ENCODE measurements around the gene CA9.

The CA9 gene

DNA sequence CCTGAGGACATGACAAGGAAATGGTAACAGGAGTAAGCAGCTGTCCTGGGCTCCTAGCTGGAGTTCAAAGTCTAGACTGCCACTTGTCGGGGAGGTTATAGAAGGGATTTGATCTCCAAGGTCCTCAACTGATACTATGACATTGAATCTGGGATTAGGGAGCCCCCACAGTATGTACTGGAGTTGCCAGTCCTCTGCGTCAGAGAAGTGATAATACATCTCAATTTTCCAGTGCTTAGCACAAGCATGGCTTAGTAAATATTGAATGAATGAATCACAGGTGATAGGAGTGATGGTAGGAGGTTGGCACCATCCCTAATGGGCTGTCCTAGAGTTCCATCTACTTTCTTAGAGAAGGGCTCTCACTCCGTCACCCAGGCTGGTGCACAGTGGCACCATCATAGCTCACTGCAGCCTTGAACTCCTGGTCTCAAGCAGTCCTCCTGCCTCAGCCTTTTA, 22.2 kb downstream of the CA9 start:
- no peak for DNase-seq

DNA sequence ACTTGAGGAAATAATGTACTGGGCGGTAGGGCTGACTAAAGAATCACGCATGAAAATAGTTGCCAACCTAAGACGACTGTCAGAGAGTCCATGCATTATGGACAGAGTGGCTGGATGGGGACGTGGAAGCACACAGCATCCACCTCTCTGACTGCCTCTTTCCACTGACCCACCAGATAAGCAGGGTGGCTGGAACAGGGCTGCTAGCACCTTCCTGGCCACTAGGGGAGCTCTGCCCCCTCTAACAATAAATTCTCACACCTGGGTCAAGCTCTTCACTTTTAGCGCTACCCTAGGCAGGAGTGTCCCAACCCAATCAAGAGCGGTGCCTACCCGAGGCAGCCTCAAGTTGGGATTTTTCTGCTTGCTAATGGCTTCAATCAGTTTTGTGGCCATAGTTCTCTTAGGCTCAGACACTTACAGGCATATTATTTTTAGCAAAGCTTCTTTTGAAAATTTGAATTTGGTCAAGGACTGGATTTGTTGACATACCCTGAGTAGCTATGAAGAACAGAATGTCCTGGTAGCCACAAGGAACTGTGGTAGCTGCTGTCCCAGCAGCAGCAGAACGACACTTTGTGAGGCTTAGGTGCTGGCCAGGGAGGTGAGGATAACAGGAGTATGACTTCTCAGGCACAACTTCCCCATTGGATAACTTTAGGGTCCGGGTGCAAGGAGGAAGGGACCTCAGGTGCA, 22.9 kb downstream of the CA9 start:
- DNase-seq, result peak; percentile 70

DNA sequence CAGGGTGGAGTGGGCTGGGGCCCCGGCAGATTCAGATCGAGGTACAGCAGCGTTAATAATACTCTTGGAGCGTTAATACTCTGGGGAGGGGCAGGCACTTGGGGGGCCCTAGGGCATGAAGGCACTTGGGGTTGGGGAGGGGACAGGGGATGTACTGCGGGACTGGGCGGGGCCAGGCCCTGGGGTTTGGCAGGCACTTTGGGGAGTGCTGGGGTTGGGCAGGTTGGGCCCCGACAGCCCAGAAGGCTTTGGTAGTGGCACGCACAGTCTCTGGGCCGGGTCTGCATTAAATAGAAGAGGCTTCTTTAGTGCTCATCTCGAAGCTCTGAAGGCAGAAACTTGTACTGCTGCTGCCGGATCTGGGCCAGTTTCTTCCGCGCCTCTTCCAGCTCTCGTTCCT, 23.8 kb downstream of the CA9 start:
- no peak for DNase-seq

DNA sequence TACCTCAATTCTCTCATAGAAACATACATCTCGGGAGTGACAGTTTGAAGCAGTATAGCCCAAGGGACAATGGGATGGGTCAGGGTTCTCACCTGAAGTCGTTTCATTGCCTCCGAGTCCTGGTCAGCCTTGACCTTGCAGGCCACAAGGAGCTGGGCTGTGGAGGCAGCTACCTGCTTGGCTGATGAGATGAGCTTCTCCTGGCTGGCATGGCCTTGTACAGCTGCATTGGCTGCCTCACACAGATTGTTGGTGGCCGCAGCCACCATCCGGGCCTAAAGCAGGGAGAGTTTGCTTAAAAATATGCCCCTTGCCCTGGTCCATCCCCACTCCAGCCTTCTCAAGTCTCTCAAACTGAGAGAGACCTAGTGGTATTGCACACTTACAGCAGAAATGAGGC, 24.5 kb downstream of the CA9 start:
- no peak for DNase-seq

DNA sequence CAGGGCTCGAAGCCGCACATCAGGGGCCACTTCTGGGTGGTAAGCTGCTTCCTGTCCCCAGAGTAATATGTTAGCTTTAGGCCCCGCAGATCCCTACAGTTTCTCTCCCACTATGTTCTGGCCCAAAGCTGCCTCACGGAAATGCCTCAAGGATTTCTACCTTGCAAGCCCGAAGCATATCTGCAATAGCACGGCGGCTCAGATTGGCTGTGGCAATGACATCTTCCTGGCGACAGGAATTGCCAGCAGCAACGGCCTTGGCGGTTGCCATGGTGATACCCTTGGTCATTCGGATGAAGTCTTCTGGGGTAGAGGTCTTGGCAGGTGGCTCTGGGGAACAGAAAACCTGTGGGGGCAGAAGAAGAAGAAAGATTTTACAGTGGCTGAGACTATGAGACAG, 26.3 kb downstream of the CA9 start:
- no peak for DNase-seq

DNA sequence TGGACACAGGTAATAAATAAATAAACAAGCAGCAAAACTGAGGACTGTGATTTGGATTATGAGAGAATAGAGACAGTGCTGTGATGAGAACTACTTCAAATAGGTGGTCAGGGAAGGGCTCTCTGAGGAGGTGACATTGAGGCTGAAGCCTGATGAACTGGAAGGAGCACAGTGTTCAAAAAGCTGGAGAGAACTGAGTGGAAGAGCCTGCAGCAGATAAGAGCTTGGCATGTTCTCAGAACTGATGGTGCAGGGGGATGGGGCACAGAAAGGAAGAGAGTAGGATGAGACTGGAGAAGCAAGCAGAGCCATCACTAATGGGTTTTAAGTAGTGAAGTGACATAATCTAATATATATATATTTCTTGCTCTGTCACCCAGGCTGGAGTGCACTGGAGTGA, 27.2 kb downstream of the CA9 start:
- DNase-seq, result no peak

DNA sequence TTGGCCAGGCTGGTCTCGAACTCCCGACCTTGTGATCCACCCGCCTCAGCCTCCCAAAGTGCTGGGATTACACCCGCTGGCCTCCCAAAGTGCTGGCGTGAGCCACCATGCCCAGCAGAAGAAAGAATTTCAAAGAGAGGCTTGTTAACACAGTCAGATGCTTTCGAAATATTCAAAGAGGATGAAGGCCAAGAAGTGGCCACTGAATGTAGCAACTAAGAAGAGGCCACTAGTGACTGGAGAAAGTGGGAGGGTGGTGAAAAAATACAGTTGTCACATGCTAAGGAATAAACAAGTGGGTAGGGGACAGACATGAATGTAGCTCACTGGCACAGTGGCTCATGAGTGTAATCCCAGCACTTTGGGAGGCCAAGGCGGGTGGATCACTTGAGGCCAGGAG, 29.0 kb downstream of the CA9 start:
- no peak for DNase-seq

DNA sequence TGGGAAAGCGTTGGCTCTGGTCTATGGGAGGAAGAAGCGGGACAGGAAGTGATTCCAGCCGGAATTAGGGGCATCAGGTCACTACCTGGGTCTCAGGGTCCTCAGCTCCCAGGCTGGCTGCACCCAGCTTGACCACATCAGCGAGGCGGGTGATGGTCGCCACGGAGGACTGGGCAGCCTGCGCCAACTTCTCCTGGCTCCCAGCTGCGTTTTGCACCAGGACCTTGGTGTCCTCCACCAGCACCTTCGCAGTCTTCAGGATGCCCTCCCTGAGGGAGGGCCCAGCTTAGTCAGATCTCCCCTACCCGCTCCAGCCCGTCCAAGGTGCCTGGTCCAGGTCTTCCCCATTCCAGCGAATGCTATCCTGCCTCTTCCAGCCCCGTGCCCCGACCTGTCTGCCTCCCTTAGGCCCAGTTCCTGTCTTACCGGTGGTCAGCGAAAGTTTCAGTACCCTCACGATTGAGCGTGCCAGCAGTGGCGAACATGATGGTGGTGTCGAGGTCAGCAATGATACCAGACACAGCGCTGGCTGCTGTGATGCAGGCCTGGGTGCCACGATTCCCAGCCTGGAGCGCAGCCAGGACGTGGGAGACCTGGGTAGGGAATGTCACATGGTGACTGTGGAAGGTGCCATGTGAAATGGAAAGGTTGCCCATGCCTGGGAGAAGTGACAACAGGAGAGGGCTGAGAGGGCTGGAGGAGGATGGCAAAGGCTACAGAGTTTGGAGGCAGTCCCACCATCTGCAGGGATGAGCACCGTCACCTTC, 30.4 kb downstream of the CA9 start:
- DNase-seq, result no peak

DNA sequence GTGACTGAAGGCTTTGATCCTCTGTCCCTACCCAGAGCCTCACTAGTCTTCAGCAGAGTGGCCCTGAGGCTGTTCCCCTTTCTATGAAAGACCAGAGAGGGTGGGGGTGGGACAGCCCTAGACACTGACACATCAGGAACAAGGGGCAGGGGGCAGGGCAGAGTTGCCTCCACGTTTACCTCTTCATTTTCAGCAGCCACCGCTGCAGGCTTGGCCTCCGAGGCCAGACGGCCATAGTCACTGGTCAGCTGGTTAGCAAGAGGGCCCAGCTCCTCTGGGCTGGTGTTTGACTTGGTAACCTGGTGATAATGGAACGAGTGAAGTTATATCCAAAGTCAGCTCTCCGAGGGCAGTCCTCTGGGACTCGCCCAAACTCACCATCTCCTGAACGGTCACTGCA, 31.6 kb downstream of the CA9 start:
- DNase-seq, result no peak

DNA sequence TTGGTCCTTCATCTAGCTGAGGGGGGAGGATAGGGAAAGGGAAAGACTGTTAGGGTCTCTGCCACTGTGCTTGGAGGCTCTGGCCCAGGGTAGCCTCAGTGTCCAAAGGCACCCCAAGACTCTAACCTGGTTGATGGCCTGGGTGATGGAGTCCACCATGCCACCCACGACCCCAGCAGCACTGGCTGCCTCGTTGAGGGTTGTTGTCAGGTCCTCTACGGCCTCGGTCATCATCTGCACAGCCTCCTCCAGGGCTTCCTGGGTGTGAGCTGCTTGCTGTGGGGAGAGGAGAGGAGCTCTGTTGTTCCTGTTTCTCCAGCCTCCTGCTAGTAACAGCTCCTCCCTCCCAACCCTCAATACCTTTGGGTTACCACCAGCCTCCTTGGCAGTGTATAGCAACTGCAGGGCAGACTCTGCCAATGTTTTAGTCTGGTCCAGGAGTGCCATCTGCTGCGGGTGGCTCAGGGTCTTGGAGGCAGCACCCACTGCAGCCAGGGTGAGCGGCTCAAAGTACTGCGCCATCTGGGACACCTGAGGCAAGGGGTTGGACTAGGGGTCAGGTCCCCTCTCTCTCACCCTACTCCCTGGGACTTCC, 32.2 kb downstream of the CA9 start:
- no peak for DNase-seq

DNA sequence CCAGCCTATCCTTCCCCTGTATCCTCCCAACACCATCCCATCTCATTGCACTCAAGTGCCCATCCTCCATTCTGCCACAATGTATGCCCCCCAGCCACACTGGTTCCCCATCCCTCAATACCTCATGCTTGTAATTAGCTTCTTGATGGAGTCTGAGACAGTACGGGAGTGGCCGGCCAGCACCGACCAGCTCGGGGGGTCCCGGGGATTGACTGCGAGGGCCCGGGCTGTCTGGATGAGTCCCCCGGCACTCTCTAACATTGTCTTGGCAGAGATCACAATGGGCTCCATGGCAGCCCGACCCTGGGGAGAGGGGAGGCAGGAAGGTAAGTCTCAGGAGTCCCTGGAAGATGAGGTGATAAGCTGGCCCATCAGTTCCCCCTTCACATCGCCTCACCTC, 33.2 kb downstream of the CA9 start:
- no peak for DNase-seq

DNA sequence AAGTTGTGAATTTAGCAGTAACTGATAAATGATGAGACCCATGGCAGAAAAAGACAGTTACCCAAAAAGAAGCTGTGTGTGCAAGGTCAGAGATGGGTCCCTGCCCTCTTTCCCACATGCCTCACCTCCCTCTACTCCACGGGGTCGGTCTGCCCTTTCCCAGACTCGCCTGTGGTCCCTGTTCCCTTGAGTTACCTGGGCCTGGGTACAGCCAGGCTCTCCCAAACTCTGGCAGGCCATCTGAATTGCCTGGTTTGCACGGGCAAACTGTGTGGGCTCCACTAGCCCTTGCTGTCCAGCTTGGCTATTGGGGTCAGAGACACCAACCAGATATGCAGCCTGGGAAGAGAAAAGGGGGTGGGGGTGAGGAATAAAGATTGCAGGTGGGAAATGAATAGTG, 34.4 kb downstream of the CA9 start:
- DNase-seq, result no peak

DNA sequence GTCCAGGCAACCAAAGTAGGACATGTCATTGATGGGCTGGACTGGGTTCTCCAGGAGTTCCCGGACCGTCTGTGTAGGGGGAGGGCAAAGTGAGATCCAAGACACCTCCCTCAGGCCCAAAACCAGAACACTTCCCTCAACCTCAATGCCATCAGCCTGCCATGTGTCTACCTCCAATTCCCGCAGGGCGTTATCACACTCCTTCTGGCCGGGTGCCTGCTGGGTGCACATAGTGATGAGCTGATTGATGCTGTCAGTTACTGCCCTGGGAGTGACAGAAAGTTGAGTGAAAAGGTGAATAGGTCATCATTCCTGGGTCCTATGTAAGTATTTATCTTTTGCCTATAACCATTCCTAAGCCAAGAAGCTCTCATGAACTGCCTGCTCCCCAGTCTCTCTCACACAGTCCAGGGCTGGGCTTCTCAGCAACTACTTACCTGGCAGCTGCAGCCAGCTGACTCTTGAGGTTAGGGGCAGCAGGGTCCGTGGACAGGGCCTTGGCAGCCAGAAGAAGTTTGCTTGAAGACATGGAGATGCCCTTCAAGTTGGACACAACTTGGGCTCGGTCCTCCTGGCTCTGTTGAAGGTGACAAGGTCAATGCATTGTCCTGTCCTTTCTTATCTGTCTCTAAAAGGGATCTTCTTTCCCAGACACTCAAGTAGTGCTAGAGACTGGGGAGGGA, 37.2 kb downstream of the CA9 start:
- DNase-seq, result no peak

DNA sequence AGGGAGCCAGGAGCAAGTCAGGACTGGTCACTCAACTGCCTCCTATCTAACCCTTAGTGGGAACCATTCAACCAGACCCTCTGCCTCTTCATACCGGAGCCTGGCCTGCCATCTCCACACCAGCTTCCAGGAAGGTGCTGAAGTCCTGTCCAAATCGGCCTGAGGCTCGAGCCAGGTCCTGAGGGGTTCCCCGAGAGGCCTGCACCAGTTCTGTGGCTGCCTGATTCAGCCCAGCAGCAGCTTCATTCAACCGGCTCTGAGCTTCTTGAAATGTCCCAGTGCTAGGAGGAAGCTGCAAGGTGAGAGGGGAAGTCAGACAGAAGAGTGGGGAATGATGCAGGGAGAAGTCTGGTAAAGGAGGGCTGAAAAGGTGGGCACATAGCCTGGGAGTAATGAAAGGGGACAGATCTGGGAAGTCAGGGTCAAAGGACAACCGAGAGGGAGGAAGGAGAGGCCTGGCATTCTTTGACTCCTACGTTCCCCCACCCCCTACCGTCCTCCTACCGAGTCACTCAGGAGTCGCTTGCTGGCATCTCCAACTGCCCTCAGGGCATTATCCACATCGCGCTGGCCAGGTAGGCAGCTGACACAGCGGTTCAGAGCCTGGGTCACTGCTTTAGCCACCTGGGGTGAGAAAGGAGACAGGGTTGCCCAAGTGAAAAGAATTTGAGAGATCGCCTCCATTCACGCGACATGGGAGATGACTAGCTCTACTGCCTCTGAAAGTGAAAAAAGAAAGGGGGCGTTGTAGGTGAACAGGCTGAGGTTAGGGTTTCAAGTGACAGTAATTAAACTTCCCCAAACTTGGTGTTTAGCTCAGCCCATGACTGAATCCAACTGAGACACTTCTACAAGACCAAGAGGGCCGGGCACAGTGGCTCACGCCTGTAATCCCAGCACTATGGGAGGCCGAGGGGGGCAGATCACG, 38.0 kb downstream of the CA9 start:
- DNase-seq, result no peak

DNA sequence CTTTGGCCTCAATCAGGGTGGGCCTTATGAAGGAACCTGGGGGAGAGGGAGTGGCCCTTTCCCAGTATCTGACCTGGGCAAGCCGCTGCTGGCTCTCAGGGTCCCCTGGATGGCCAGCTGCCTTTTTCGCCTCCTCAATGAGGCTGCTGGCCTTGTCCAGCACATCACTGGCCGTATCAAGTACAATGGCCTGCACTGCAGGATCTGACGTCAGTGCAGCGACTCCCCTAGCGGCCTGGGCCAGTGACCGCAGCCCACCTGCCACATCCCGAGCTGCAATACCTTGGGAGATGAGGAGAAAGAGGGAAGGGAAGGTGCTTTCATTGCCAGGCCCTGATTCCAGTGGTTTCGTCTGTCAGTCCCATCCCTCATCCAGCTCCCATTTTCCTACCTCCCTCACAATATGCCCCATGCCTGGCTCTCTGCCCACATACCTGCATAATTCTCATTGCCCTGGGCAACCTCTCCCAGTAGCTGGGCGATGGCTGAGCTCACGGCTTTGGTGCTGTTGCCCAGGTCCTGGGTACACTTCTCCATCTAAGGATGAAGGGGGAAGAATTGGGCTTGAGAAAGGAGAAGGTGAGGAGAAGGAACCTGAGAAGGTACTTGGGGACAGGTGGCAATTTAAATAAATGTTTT, 39.2 kb downstream of the CA9 start:
- no peak for DNase-seq

DNA sequence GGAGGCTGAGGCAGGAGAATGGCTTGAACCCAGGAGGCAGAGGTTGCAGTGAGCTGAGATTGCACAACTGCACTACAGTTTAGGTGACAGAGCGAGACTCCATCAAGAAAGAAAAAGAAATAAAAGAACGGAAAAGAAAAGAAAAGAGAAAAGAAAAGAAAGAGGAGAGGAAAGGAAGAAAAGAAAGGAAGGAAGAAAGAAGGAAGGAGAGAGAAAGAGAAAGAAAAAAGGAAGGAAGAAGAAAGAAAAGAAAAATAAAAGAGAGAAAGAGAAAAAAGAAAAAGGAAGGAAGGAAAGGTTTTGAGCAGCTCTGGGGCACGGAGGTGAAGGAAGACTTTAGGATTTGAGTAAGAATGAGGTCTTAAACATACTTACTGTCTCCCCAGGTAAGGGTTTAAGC, 39.9 kb downstream of the CA9 start:
- DNase-seq, result no peak

DNA sequence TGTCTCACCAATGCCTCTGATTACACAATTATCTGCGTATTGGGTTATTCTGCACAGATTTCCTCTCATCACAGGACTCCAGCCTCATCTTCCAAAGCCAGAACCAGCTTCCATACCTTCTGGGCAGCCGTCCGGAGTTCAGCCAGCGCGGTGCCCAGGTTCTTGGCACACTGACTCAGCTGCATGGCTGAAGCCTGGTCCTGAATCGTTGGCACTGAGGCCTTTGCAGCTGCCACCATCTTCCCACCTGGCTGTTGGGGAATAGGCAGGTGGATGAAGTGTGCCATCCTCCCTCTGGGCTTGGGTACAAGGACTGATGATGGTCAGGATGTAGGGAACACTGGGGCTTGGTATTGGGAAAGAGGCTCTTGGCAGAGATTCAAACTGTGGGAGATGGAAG, 40.4 kb downstream of the CA9 start:
- no peak for DNase-seq

DNA sequence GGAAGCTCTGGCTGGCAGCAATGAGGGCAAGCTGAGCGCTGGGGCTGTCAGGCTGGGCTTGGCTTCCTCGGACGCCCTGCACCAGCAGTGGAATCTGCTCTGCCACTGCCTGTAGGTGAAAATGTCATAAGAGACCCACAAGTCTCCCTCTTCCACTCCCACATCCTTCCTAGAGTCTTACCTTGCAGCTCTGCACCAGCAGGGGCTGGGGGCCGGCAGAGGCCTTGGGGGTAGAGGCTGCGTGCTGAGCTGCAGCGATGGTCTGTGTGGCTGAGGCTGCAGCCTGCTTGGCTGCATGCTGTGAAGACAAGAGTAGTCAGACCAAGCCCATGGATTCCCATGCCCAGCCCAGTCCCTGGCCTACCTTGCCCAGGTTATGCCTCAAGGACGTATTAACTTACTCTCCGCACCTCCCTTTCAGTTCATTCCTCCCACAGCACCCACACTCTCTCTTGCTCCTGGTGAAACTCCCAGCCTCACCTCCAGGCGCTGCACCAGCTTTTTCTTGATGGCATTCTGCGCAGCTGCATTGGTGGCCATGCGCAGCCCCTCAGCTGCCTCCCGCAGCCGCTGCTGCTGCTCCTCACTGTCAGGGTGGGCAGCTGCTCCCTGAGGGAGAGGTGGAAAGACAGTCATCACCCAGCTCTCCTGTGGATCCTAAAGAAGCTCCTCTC, 41.0 kb downstream of the CA9 start:
- DNase-seq, result no peak

DNA sequence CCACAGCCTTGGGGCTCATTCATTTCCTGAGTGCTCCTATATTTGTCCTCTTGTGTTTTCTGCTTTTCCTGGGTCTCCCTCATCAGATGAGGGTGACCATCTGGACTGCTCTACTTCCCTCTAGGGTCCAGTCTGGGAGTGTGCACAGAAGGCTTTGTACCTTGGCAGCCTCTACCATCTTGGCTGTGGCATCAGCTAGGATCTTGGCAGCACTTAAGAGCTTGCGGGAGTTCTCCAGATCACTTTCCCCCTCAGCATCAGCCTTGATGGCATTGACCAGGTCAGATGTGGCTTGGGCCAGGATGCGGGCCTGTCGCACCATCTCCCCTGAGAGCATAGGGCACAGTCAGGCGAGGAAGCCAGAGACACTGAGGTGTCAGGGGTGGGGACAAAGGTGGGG, 42.5 kb downstream of the CA9 start:
- no peak for DNase-seq

DNA sequence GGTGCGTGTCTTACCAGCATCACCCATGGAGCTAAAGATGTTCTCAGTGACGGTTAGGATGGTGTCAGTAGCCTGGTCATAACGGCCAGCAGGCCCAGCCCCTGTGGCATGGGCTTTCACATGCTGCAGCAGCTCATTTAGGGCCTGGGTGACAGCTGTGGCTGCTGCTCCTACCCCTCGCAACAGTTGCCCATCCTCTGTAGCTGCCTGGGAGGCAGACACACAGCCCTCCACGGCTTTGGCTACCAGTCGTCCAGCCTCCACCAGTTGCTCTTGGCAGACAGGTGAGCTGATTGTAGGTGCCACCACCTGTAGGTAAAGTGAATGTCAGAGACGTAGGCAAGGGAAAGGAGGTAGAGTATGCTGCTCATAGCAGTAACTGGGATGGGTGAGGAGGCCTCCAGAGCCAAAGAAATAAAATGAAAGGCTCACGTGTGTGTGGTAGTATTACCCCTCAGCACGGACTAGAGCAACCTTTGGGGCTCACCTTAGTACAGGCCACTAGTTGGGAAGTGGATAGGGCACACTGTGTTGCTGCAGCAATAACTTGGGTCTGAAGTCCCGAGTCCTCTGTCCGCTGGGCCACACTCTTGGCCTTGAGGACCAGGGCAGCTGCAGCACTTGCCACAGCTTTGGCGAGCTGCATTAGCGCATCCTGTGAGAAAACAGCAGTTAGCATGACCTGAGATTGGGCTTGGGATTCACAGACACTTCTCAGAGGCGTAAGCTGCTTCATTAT, 43.6 kb downstream of the CA9 start:
- DNase-seq, result no peak

All from activated CD4-positive, alpha-beta T cell treated with anti-CD3 and anti-CD28 coated beads, Interleukin-2, Interleukin-6, amounts not matched to agents 100 ng/mL and 50 ng/mL, durations not matched to agents 16 hours and 8 hours (primary cell).